GM21723 (cell line): ENCODE measurements around the gene SLC27A1.
A peak's percentile ranks its signal among the peaks of the same experiment; 100 is the strongest.
"Not testable (repeated sequence)": the region's sequence is repeated elsewhere in the genome, so short reads cannot be mapped to it uniquely, and the experiment has no call there.

Source experiments
- ATAC-seq: cut with Tn5 transposase; IDR thresholded peaks from one replicate; pipeline ENCODE4 v1.9.1; 2021; ENCODE audit warnings: mild to moderate bottlenecking, moderate library complexity; ENCODE audit not compliant: unreplicated experiment

SLC27A1 gene

DNA sequence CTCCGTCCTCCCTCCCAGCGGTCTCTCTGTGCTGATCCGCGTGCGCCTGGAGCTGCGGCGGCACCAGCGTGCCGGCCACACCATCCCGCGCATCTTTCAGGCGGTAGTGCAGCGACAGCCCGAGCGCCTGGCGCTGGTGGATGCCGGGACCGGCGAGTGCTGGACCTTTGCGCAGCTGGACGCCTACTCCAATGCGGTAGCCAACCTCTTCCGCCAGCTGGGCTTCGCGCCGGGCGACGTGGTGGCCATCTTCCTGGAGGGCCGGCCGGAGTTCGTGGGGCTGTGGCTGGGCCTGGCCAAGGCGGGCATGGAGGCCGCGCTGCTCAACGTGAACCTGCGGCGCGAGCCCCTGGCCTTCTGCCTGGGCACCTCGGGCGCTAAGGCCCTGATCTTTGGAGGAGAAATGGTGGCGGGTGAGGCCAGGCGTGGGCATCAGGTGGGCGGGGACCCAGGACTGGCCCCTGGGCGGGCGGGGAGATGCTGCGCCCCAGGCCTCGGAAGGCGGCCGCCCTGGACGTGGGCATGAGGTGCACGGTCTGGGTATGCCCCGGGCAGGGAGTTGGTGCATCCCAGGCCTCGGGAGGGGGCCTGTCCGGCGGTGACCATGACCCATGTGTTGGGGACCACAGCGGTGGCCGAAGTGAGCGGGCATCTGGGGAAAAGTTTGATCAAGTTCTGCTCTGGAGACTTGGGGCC lies 16.4 kb downstream of the SLC27A1 start:
- ATAC-seq = no peak

DNA sequence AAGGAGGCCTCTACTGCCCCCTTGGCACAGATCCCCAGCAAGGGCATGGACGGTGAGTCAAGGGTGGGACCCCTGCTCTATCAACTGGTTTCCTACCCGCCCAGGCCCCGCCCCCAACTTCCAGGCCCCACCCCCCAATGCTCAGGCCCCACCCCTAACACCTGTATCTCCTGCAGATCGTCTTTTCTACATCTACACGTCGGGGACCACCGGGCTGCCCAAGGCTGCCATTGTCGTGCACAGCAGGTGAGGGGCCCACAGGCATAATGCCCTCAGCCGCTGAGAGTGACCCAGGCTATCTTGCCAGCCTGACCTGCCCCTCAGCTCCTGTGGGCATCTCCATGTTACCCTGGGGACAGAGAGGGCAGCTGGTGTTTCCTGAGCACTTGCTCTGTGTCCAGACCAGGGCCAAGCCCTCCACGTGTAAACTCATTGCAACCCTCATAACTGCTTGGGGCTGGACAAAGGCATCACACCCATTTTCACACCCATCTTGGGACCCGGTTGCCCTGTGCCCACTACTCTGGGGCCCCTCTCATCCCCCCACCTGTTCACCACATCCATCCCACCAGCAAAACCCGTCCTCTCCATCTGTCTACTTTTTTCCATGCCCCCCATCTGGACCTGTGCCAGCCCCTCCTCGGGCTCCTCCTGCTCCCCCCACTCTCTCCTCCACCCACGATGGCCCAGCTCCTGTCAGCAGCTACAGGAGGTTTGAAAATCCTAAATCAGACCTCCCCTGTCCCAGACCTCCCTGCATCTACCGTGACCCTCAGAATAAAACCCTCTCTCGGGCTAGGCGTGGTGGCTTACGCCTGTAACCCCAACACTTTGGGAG lies 17.2 kb downstream of the SLC27A1 start:
- ATAC-seq = no peak

GRCh38 chr19:17488593-17489391 lies 18.5 kb downstream of the SLC27A1 start:
- ATAC-seq = peak; percentile 68

DNA sequence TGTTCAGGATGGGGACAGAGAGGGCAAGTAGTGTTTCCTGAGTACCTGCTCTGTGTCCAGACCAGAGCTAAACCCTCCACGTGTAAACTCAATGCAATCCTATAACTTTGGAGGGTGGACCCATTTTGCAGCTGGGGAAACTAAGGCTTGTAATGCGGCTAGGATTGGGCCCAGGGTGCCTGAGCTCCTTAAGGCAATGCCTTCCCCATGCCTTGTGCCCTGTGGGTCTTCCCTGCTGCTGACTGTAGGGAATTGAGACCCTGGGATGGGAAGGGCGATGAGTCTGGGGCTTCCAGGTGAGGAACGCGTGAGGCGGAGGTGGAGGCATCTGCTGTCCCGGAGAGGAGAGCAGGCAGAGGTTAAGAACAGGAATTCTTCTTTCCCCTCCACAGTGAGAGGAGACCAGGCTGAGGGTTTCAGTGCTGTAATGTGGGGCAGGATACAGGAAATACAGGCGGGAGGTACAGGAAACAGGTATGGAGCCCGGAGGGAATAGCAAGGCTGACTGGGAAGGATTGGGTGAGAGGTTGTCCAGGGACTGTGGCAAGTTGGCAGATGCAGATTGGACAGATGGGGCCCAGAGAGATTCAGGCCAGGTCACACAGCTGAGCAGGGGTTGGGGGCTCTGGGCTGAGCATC lies 19.2 kb downstream of the SLC27A1 start:
- ATAC-seq = no peak

GRCh38 chr19:17490411-17490810 lies 20.1 kb downstream of the SLC27A1 start:
- no peak for ATAC-seq

GRCh38 chr19:17491287-17491686 lies 21.0 kb downstream of the SLC27A1 start:
- ATAC-seq = no peak

DNA sequence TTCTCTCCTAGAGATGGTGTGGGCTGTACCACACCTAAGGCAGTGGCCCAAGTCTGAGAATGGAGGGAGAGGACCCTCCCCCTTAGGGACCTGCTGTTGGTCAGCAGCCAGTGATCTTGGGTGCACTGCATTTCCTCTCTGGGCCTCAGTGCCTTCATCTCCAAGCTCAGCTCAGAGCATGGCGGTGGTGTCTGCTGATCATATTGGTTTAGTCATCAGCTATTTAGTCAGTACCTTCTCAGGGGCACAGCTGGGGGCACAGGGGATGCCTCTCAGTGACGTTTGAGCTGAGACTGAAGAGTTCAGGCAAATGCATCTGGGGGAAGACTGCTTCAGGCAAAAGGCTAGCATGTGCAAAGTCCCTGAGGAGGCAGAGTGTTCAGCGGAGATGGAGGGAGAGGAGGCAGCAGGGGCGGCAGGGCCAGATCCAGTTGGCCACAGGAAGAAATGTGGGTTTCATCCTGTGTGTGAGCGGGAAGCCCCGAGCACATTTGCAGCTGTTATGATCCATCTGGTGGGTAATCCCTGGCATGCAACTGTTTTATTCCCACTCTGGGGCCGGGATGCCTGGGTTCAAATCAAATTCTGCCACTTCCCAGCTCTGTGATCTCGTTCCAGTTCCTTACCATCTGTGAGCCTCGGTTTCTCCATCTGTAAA lies 25.4 kb downstream of the SLC27A1 start:
- no peak for ATAC-seq

- ATAC-seq = no peak
Observed at GRCh38 chr19:17496337-17496997, 26.1 kb downstream of the SLC27A1 start.

DNA sequence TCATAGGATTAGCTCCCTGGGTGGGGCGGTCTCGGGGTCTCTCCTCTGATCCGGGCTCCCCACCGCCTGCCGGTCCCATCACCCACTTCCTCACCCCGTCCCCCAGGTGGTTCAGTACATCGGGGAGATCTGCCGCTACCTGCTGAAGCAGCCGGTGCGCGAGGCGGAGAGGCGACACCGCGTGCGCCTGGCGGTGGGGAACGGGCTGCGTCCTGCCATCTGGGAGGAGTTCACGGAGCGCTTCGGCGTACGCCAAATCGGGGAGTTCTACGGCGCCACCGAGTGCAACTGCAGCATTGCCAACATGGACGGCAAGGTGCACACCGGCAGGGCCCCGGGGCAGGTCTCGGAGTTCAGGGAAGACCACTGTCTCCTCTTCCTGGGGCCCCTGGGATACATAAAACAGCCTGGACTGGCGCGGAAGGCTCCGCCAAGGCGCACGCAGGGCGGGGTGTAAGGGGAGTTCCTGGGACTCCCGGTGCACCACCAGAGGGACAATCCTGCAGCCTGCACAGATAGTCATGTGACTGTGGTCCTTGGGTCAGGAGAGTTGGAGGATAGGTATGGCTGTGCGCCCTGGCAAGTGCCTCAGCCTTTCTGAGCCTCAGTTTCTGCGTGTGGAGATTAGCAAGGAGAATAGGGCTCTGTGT lies 26.9 kb downstream of the SLC27A1 start:
- ATAC-seq = no peak

DNA sequence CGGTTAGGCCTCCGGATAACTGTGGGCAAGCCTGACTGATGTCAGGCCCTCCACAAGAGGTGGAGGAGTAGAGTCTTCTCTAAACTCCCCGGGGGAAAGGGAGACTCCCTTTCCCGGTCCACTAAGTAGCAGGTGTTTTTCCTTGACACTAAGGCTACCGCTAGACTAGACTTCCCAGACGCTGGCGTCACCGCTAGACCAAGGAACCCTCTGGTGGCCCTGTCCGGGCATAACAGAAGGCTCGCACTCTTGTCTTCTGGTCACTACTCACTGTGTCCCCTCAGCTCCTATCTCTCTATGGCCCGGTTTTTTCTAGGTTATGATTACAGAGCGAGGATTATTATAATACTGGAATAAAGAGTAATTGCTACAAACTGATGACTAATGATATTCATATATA lies 28.7 kb downstream of the SLC27A1 start:
- ATAC-seq = not testable (repeated sequence)

GRCh38 chr19:17499648-17500446 lies 29.5 kb downstream of the SLC27A1 start:
- ATAC-seq = no peak

GRCh38 chr19:17500447-17501198 lies 30.3 kb downstream of the SLC27A1 start:
- no peak for ATAC-seq

GRCh38 chr19:17503240-17503639 lies 32.9 kb downstream of the SLC27A1 start:
- no peak for ATAC-seq

- ATAC-seq = no peak
Observed at GRCh38 chr19:17504030-17504429, 33.7 kb downstream of the SLC27A1 start.

GRCh38 chr19:17504456-17504855 lies 34.1 kb downstream of the SLC27A1 start:
- ATAC-seq = no peak

DNA sequence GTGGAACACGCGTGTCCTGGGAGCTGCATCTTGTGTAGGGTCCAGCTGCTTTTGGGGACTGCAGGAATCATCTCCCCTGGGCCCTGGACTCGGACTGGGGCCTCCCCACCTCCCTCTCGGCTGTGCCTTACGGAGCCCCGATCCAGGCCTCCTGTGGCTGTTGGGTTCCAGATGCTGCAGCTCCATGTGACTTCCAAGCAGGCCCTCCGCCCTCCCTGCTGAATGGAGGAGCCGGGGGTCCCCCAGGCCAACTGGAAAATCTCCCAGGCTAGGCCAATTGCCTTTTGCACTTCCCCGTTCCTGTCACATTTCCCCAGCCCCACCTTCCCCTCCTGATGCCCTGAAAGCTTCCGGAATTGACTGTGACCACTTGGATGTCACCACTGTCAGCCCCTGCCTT lies 34.9 kb downstream of the SLC27A1 start:
- ATAC-seq = no peak

DNA sequence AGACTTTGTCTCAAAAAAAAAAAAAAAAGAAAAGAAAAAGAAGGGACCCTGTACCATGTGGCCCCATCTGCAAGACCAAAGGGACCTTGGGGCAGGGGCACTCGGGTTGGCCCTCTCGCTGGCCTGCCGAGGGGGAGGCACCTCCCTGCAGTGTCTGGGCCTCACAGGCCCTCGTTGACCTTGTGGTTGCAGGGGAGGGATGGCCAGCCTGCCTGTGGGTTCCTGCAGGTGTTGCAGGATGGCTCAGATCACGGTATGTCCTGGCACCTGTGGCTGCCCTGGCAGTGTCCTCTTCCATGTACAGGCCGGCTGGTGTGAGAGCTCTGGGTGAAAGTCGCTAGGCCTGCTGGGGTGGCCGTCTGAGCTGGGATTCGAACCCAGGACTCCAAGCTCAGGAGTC lies 36.4 kb downstream of the SLC27A1 start:
- no peak for ATAC-seq

GRCh38 chr19:17508558-17508933 lies 38.2 kb downstream of the SLC27A1 start:
- not testable (repeated sequence) for ATAC-seq
